HCT116 (cell line): ENCODE results near the gene MTFP1. TPM values are rescaled to one million over a fixed set of nuclear protein-coding genes. Genes with fewer than 3 reads are reported as not detected.

Experiments used
- ATAC-seq: fragments of 200-7000 bp; cut with Tn5 transposase; 2 replicates; pipeline ENCODE4 v1.9.1; 2020; ENCODE audit warnings: mild to moderate bottlenecking, moderate library complexity
- BruUV-seq: library from RNA; stranded (reverse); fragments of 400-500 nt; replicated peaks from 2 replicates; lab custom pipeline; 2021; lab: Mats Ljungman, UMichigan
- CTCF ChIA-PET: fragments of 300-600 bp; sonication (Branson Sonifier 250); formaldehyde crosslinking; loops from one replicate; lab custom pipeline; 2021; ENCODE audit warnings: antibody characterized with exemption; lab: Charles Lee
- POLR2A ChIA-PET: fragments of 300-600, 350-600 bp; sonication (Branson Sonifier 250); formaldehyde crosslinking; loops from one replicate; lab custom pipeline; 2021; ENCODE audit warnings: antibody characterized with exemption; lab: Charles Lee
- RAD21 ChIA-PET, 2 experiments: fragments of 300-600 bp; sonication (Branson Sonifier 250); formaldehyde crosslinking; loops; one replicate each; lab custom pipeline; 2023; ENCODE audit warnings: low total read pairs in 2 of 2; ENCODE audit not compliant: uncharacterized antibody in 2 of 2, unreplicated experiment in 2 of 2, low non-redundant PET in 1 of 2; lab: Charles Lee
- DNase-seq: peaks from one replicate; pipeline ENCODE4 v3.0.0-alpha.2; 2010; ENCODE audit warnings: low read depth, low spot score
- H2AFZ ChIP-seq: fragments of 200-600 bp; shearing (Covaris generic), sonication (generic); 2 replicates; pipeline ENCODE4 v1.6.1; 2017; ENCODE audit warnings: low read depth, mixed run types, mixed read lengths, antibody characterized with exemption, low read length; ENCODE audit not compliant: poor library complexity, severe bottlenecking
- H3K27ac ChIP-seq: 2 replicates; pipeline ENCODE4 v1.5.1; 2012; ENCODE audit warnings: low read depth, low read length
- H3K27me3 ChIP-seq: fragments of 200-600 bp; sonication (generic); 2 replicates; pipeline ENCODE4 v1.6.1; 2016; ENCODE audit warnings: mixed run types, low read length, mixed read lengths; ENCODE audit not compliant: insufficient read depth
- H3K36me3 ChIP-seq, 2 experiments: fragments of 200-500 bp in 1 of 2; fragments of 200-600 bp in 1 of 2; sonication (Bioruptor generic) in 1 of 2; sonication (generic) in 1 of 2; 2 replicates each; pipeline versions ENCODE4 v1.5.1 to v1.6.1; 2014 to 2016; ENCODE audit warnings: low read length in 2 of 2, inconsistent platforms in 1 of 2, mixed read lengths in 1 of 2, mixed run types in 1 of 2; ENCODE audit not compliant: insufficient read depth in 2 of 2, control insufficient read depth in 1 of 2
- H3K4me1 ChIP-seq, 2 experiments: fragments of 200-600 bp in 1 of 2; sonication (generic) in 1 of 2; 2 replicates each; pipeline versions ENCODE4 v1.5.1 to v1.6.1; 2012 to 2017; ENCODE audit warnings: low read length in 2 of 2, inconsistent platforms in 1 of 2, mild to moderate bottlenecking in 1 of 2, mixed read lengths in 1 of 2, mixed run types in 1 of 2, moderate library complexity in 1 of 2; ENCODE audit not compliant: insufficient read depth in 2 of 2, control insufficient read depth in 1 of 2
- H3K4me2 ChIP-seq: fragments of 200-600 bp; sonication (generic); 2 replicates; pipeline ENCODE4 v1.6.1; 2017; ENCODE audit warnings: mixed run types, low read length, mixed read lengths
- H3K4me3 ChIP-seq, 2 experiments: fragments of 200-600 bp in 1 of 2; sonication (generic) in 1 of 2; replicated peaks in 1 of 2; 2 replicates each; pipeline ENCODE4 v1.5.1; 2011 to 2016; ENCODE audit warnings: low read length in 2 of 2, control low read depth in 1 of 2, low read depth in 1 of 2, mild to moderate bottlenecking in 1 of 2, mixed read lengths in 1 of 2, mixed run types in 1 of 2
- H3K79me2 ChIP-seq: fragments of 200-600 bp; sonication (generic); 2 replicates; pipeline ENCODE4 v1.6.1; 2017; ENCODE audit warnings: mild to moderate bottlenecking, mixed run types, low read length, moderate library complexity, mixed read lengths; ENCODE audit not compliant: insufficient read depth
- H3K9ac ChIP-seq: fragments of 200-600 bp; sonication (generic); 2 replicates; pipeline ENCODE4 v1.6.1; 2016; ENCODE audit warnings: low read length, mixed read lengths
- H3K9me2 ChIP-seq: fragments of 200-600 bp; sonication (generic), shearing (Covaris generic); 2 replicates; pipeline ENCODE4 v1.6.1; 2017; ENCODE audit warnings: mixed run types, mild to moderate bottlenecking, moderate library complexity; ENCODE audit not compliant: insufficient read depth
- H3K9me3 ChIP-seq, 2 experiments: fragments of 200-500 bp in 1 of 2; fragments of 200-600 bp in 1 of 2; sonication (Bioruptor generic) in 1 of 2; sonication (generic) in 1 of 2; 2 replicates each; pipeline ENCODE4 v1.6.1; 2014 to 2017; ENCODE audit warnings: low read length in 2 of 2, mixed read lengths in 2 of 2, inconsistent platforms in 1 of 2, low read depth in 1 of 2, mild to moderate bottlenecking in 1 of 2, mixed run types in 1 of 2, moderate library complexity in 1 of 2; ENCODE audit not compliant: control insufficient read depth in 1 of 2, insufficient read depth in 1 of 2
- H4K20me1 ChIP-seq: fragments of 200-600 bp; sonication (generic), shearing (Covaris generic); 2 replicates; pipeline ENCODE4 v1.6.1; 2017; ENCODE audit warnings: mixed run types, mild to moderate bottlenecking, moderate library complexity; ENCODE audit not compliant: insufficient read depth
- ATF3 ChIP-seq: IDR thresholded peaks from 2 replicates; pipeline ENCODE4 v1.6.1; 2012
- CBX3 ChIP-seq: IDR thresholded peaks from 2 replicates; pipeline ENCODE4 v1.6.1; 2012; ENCODE audit warnings: low read depth
- CEBPB ChIP-seq: IDR thresholded peaks from 2 replicates; pipeline ENCODE4 v1.6.1; 2012; ENCODE audit warnings: low read depth
- EZH2 ChIP-seq: fragments of 200-600 bp; sonication (generic); IDR thresholded peaks from 2 replicates; pipeline ENCODE4 v1.6.1; 2017; ENCODE audit warnings: antibody characterized with exemption, mixed run types
- EZH2phosphoT487 ChIP-seq: fragments of 200-600 bp; IDR thresholded peaks from 2 replicates; pipeline ENCODE4 v1.6.1; 2018; ENCODE audit warnings: antibody characterized with exemption, borderline replicate concordance
- FOSL1 ChIP-seq: IDR thresholded peaks from 2 replicates; pipeline ENCODE4 v1.6.1; 2012; ENCODE audit warnings: low read depth
- JUND ChIP-seq: IDR thresholded peaks from 2 replicates; pipeline ENCODE4 v1.6.1; 2012
- POLR2AphosphoS5 ChIP-seq: IDR thresholded peaks from 2 replicates; pipeline ENCODE4 v1.6.1; 2011; ENCODE audit warnings: mild to moderate bottlenecking, low read depth, low read length, moderate library complexity
- RAD21 ChIP-seq: IDR thresholded peaks from 2 replicates; pipeline ENCODE4 v1.6.1; 2012; ENCODE audit warnings: low read depth, mild to moderate bottlenecking
- REST ChIP-seq: IDR thresholded peaks from 2 replicates; pipeline ENCODE4 v1.6.1; 2012; ENCODE audit warnings: low read depth
- SIN3A ChIP-seq: IDR thresholded peaks from 2 replicates; pipeline ENCODE4 v1.6.1; 2012; ENCODE audit warnings: low read depth
- SP1 ChIP-seq: IDR thresholded peaks from 2 replicates; pipeline ENCODE4 v1.6.1; 2012; ENCODE audit warnings: low read depth
- TCF7L2 ChIP-seq: IDR thresholded peaks from 2 replicates; pipeline ENCODE4 v1.7.0; 2011; ENCODE audit warnings: borderline replicate concordance, inconsistent platforms; ENCODE audit not compliant: insufficient read depth, insufficient read length; ENCODE audit errors: extremely low read depth
- YY1 ChIP-seq: IDR thresholded peaks from 2 replicates; pipeline ENCODE4 v1.6.1; 2011; ENCODE audit warnings: low read length, low read depth, moderate library complexity, mild to moderate bottlenecking; ENCODE audit not compliant: insufficient replicate concordance; ENCODE audit errors: extremely low read depth
- ZBTB33 ChIP-seq: IDR thresholded peaks from 2 replicates; pipeline ENCODE4 v1.6.1; 2011; ENCODE audit warnings: mild to moderate bottlenecking, low read length, moderate library complexity; ENCODE audit not compliant: insufficient replicate concordance; ENCODE audit errors: extremely low read depth
- ZNF274 ChIP-seq: fragments of 200-500 bp; sonication (Bioruptor generic); IDR thresholded peaks from 2 replicates; pipeline ENCODE4 v1.6.1; 2014; ENCODE audit warnings: mild to moderate bottlenecking, low read depth, low read length, inconsistent platforms
- intact Hi-C: fragments of 100-400 bp; cut with micrococcal nuclease; formaldehyde crosslinking; loops from 2 replicates; pipeline ENCODE4 v1.10.0; 2022
- total RNA-seq: library from RNA; stranded (reverse); gene quantifications from one replicate; pipeline ENCODE4 v1.2.1, GENCODE V29; 2021; ENCODE audit not compliant: unreplicated experiment
- TF ChIP-seq, protein P1 (sequence below), 3 experiments: fragments of 200-600 bp in 1 of 3; sonication (generic) in 1 of 3; IDR thresholded peaks in 2 of 3; conservative IDR thresholded peaks in 1 of 3; 2 replicates each; pipeline ENCODE4 v1.5.1; 2012 to 2017; ENCODE audit warnings: low read depth in 2 of 3, low read length in 2 of 3, antibody characterized with exemption in 1 of 3, borderline replicate concordance in 1 of 3, control low read depth in 1 of 3, mild to moderate bottlenecking in 1 of 3, mixed read lengths in 1 of 3, mixed run types in 1 of 3, moderate library complexity in 1 of 3; ENCODE audit not compliant: insufficient read depth in 1 of 3

The MTFP1 gene
- total RNA-seq, 1 experiment from 2014 or later, result 36.1 TPM

- TF ChIP-seq TCF7L2, result no peak
- no peak for TF ChIP-seq SP1
- no peak for TF ChIP-seq RAD21
- TF ChIP-seq ZBTB33, result no peak
- no peak for TF ChIP-seq EZH2
- no peak for TF ChIP-seq FOSL1
- no peak for TF ChIP-seq SIN3A
- no peak for TF ChIP-seq CBX3
- no peak for TF ChIP-seq EZH2phosphoT487
- TF ChIP-seq POLR2AphosphoS5, result no peak
- no peak for TF ChIP-seq ATF3
- TF ChIP-seq REST, result no peak
- TF ChIP-seq YY1, result no peak
- TF ChIP-seq, protein P1, sequence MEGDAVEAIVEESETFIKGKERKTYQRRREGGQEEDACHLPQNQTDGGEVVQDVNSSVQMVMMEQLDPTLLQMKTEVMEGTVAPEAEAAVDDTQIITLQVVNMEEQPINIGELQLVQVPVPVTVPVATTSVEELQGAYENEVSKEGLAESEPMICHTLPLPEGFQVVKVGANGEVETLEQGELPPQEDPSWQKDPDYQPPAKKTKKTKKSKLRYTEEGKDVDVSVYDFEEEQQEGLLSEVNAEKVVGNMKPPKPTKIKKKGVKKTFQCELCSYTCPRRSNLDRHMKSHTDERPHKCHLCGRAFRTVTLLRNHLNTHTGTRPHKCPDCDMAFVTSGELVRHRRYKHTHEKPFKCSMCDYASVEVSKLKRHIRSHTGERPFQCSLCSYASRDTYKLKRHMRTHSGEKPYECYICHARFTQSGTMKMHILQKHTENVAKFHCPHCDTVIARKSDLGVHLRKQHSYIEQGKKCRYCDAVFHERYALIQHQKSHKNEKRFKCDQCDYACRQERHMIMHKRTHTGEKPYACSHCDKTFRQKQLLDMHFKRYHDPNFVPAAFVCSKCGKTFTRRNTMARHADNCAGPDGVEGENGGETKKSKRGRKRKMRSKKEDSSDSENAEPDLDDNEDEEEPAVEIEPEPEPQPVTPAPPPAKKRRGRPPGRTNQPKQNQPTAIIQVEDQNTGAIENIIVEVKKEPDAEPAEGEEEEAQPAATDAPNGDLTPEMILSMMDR (IDR thresholded peaks at IDR 0.05 in 2 of 3, conservative IDR thresholded peaks at IDR 0.05 in 1 of 3; ENCODE audit: borderline replicate concordance in 1 of 3, insufficient read depth in 1 of 3, low read depth in 2 of 3, low read length in 2 of 3), result no peak
- no peak for TF ChIP-seq JUND
- TF ChIP-seq ZNF274, result no peak
- no peak for TF ChIP-seq CEBPB
- RAD21 ChIA-PET, result no interaction called here
- DNase-seq (no peak), ATAC-seq (no peak)
- Histone ChIP-seq H3K9me3 (no peaks in the 10 kb centered on the region), H3K4me1 (peaks cover 23 to 57% of the 10 kb centered on the region in 2 experiments), H3K36me3 (peaks cover 39 to 62% of the 10 kb centered on the region in 2 experiments), H2AFZ (no peak overlapping the region), H3K79me2 (no peaks in the 10 kb centered on the region; the same call in 1 of the 2 replicates), H3K4me3 (no peak overlapping the region), H3K9ac (no peak overlapping the region), H3K27ac (no peak overlapping the region), H3K27me3 (no peaks in the 10 kb centered on the region), H3K9me2 (no peaks in the 10 kb centered on the region), H3K4me2 (peak overlapping the region; percentile 24), H4K20me1 (no peaks in the 10 kb centered on the region)
- CTCF ChIA-PET, result no interaction called here
- POLR2A ChIA-PET, result no interaction called here
- no TSS peak for BruUV-seq
- intact Hi-C loops, result no loop called here
Observed at GRCh38 chr22:30416403-30416802, 9.2 kb upstream of the MTFP1 start.
